GM18502 (cell line): ENCODE data around the gene MST1R.
"Not testable (repeated sequence)": the region's sequence is repeated elsewhere in the genome, so short reads cannot be mapped to it uniquely, and the experiment has no call there.

ENCODE experiments used
- ATAC-seq: cut with Tn5 transposase; IDR thresholded peaks from one replicate; pipeline ENCODE4 v1.9.1; 2021; ENCODE audit warnings: mild to moderate bottlenecking; ENCODE audit not compliant: unreplicated experiment, poor library complexity

The MST1R gene

DNA sequence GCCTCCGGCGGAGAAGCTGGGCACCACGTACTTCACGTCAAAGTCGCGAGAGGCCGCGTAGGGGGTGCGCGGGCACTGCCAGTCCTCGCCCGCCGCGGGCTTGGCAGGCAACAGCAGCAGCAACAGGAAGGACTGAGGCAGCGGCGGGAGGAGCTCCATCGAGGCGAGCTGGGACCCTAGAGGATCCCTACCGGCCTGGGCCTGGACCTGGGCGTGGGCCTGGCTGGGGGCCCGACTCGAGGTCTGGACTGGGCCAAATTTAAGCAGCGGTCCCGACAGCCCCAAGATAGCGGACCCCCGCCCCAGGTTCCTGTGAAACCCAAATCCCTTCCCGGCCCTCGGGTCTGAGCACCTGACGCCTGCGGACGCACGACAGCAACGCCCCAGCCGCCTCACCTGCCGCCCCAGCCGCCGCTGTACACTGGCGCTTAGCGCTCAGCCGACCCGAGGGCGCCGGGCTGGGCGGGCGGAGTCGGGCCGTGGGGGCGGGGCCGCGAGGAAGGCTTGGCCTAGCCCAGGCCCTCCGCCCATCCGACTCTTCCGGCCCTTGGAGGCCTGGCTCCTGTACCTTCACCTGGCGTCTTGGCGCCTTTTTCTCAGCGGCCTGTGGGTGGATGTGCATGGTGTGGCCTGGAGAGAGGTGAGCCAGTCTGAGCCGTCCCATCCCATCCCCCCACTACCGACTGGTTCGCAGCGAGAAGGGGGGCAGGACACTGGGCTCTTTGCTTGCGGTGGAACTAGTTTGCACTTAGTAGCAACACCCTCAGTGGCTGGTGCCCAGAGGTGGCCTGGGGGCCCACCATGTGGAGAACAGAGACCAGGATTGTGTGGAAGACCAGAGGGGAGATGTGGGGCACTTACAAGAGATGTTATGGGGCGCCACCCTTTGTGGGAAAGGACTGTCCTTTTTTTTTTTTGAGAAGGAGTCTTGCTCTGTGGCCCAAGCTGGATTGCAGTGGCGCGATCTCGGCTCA is at the start of gene MST1R:
Gene MST1R, minus strand, starts transcription at position 423 of the 974 bp plus-strand sequence. Its CDS starts 264 bp downstream, at position 159.
- peak; percentile 74 for ATAC-seq

GRCh38 chr3:49952924-49953323 is 49.3 kb upstream of the MST1R start:
- ATAC-seq: no peak

DNA sequence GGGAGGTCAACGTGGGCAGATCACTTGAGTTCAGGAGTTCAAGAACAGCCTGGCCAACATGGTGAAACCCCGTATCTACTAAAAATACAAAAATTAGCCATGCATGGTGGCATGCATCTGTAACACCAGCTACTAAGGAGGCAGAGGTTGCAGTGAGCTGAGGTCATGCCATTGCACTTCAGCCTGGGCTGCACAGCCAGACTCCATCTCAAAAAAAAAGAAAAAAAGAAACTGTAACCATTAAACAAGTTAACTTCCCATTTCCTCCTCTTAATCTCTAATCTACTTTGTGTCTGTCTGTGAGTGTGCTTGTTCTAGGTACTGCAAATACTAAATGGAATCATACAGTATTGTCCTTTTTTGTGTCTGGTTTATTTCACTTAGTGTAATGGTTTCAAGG is 39.0 kb upstream of the MST1R start:
- ATAC-seq: no peak

GRCh38 chr3:49940667-49941249 is 37.1 kb upstream of the MST1R start:
- ATAC-seq: no peak

- ATAC-seq: peak; percentile 87
Measured at GRCh38 chr3:49939858-49940666, 36.4 kb upstream of the MST1R start, which contains the start of gene RBM6. Gene RBM6 (plus strand): TSS chr3:49940150. CDS start chr3:49962642, 22,492 bp downstream.

- no peak for ATAC-seq
Measured at GRCh38 chr3:49937090-49937489, 33.4 kb upstream of the MST1R start.

- ATAC-seq: not testable (repeated sequence)
Measured at GRCh38 chr3:49932281-49932680, 28.6 kb upstream of the MST1R start.

DNA sequence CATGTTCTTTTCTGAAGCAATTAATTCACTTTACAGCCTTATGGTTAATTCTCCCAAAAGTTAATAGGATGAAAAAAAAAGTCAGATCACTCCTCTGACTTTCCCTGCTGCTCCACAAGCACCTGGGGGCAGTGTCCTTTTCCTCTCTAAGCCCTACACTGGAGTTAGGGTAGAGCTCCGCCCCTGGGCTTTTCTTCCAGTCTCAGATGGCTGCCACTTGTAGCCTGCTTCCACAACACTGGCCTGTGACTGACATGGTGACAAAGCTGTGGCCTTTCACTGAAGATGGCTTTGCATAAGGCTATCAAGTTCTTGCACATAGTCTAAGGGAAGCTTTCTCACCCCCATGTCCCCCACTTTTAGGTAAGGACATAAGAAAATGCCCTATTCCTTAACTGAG is 27.2 kb upstream of the MST1R start:
- no peak for ATAC-seq

DNA sequence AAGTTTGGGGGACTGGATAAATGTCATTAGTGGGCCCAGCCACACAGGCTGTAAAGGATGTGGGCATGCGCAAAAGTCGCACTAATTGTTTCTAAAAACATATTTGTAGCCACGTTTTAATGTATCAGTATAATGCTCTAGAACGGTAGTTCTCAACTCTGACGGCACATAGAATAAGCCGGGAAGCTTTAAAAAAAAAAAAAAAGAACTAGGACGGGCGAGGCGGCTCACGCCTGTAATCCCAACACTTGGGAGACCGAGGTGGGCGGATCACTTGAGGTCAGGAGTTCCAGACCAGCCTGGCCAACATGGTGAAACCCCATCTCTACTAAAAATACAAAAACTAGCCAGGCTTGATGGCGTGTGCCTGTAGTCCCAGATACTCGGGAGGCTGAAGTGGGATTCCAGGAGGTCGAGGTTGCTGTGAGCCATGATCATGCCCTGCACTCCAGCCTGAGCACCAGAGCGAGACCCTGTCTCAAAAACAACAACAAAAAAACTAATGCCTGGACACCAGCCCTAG is 26.6 kb upstream of the MST1R start:
- no peak for ATAC-seq

- ATAC-seq: peak; percentile 88
Measured at GRCh38 chr3:49929291-49930167, 25.9 kb upstream of the MST1R start, which contains the start of gene MON1A. Gene MON1A (minus strand): TSS chr3:49929811. CDS start chr3:49913346, 16,465 bp downstream.

DNA sequence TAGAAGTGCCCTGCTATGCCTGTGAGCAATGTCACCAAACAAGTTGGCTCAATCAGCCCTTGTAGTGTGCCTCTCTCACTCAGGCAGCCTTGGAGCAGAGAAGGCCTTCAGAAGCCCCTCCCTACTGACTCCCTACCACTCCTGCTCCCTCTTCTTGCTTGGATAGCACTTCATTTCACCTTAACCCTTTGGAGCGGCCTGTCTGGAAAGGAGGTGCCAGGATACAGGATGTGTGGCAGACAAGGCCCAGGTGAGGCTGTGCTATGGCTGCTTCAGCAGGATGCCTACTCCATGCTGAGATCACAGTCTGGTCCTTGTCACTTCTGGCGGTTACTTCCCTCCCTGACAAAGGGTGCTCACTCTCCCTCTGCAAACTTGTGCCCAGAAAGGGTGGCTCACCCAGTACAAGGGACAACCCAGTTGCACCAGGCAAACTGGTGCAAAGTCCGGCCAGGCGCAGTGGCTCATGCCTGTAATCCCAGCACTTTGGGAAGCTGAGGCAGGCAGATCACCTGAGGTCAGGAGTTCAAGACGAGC is 24.9 kb upstream of the MST1R start:
- ATAC-seq: no peak

DNA sequence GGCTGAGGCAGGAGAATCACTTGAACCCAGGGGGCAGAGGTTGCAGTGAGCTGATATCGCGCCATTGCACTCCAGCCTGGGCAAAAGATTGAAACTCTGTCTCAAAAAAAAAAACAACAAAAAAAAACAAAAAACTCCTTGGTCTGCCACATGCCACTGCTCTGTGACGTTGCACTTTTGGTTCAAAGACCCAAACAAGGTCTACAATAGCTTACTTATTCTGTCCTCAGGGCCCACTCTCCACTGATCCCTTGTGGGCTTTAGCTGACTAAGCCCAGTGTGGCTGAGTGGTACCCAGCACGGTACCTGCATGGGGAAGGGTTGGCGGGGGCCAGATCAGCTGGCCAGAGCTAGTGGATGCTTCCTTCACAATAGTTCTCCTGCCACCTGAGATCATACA is 24.1 kb upstream of the MST1R start:
- no peak for ATAC-seq

- ATAC-seq: no peak
Measured at GRCh38 chr3:49926117-49926728, 22.6 kb upstream of the MST1R start.

DNA sequence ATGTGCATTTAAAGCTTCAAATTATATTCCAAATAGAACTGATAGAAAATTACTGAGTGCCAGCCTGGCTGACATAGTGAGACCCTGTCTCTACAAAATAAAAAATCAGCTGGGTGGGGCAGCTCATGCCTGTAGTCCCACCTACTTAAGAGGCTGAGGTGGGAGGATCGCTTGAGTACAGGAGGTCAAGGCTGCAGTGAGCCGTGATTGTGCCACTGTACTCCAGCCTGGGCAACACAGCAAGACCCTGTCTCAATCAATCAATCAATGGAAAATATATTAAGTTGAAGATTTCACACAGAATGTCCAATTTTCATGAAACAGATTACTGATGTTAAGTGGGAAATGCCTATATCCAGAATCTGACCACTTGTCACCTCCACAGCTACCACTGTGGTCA is 21.8 kb upstream of the MST1R start:
- no peak for ATAC-seq

DNA sequence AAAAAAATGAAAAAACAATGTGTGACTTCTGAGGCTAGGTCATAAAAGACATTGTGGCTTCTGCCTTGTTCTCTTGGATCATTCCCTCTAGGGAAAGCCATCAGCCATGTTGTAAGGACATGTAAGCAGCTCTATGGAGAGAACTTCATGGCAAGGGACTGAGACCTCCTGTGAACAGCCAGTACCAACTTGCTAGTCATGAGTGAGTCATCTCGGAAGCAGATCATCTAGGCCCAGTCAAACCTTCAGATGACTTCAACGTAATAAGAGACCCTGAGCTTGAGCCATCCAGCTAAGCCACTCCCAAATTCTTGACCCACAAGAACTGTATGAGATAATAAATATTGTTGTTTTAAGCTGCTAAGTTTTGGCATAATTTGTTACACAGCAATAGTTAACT is 21.0 kb upstream of the MST1R start:
- no peak for ATAC-seq

GRCh38 chr3:49917806-49918590 is 14.3 kb upstream of the MST1R start:
- ATAC-seq: not testable (repeated sequence)

DNA sequence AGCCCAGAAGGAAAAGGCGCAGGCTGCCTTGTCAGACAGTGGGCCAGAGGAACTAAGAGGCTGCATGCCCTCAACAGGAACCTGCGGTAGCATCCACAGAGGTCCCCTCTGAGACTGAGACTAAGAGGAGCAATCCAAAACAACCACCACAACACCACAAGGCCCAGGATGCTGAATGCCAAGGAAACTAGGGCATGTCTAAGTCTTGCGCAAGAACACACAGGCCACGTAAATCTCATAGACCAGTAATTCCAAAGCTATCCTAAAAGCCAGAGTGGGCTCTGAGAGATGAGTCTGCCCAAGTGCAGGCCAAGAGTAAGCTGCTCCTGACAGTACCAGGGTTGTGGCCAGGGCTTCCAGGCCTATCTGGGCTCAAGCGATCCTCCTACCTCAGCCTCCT is 13.0 kb upstream of the MST1R start:
- ATAC-seq: no peak

GRCh38 chr3:49914906-49915305 is 11.2 kb upstream of the MST1R start:
- no peak for ATAC-seq
